WTC11 (cell line): ENCODE data around the gene PUS1. TPM values are rescaled to one million over a fixed set of nuclear protein-coding genes. Genes with fewer than 3 reads are reported as not detected.

Source experiments
- AFF4 ChIP-seq: sonication (generic); formaldehyde crosslinking; IDR thresholded peaks from 2 replicates; pipeline ENCODE4 v1.8.1; 2023; ENCODE audit warnings: mild to moderate bottlenecking, missing genetic modification reagents, borderline replicate concordance
- ARID4B ChIP-seq: sonication (generic); formaldehyde crosslinking; IDR thresholded peaks from 2 replicates; pipeline ENCODE4 v1.8.0; 2023; ENCODE audit warnings: missing genetic modification reagents, mild to moderate bottlenecking, borderline replicate concordance
- ATF1 ChIP-seq: sonication (generic); formaldehyde crosslinking; IDR thresholded peaks from 2 replicates; pipeline ENCODE4 v1.8.1; 2023; ENCODE audit warnings: mild to moderate bottlenecking, moderate library complexity, missing genetic modification reagents
- CREM ChIP-seq: sonication (generic); formaldehyde crosslinking; IDR thresholded peaks from 2 replicates; pipeline ENCODE4 v1.8.1; 2022; ENCODE audit warnings: mild to moderate bottlenecking, missing genetic modification reagents, moderate library complexity
- E2F5 ChIP-seq: sonication (generic); formaldehyde crosslinking; IDR thresholded peaks from 2 replicates; pipeline ENCODE4 v1.8.1; 2022; ENCODE audit warnings: mild to moderate bottlenecking, moderate library complexity, missing genetic modification reagents
- ELF4 ChIP-seq: sonication (generic); formaldehyde crosslinking; IDR thresholded peaks from 2 replicates; pipeline ENCODE4 v1.8.1; 2022; ENCODE audit warnings: low read depth, mild to moderate bottlenecking, moderate library complexity, missing genetic modification reagents
- ERG ChIP-seq: fragments of 250-450 bp; sonication (Bioruptor Pico); IDR thresholded peaks from 2 replicates; pipeline ENCODE4 v1.8.0; 2021; ENCODE audit warnings: mild to moderate bottlenecking
- ETV6 ChIP-seq: sonication (generic); formaldehyde crosslinking; IDR thresholded peaks from 2 replicates; pipeline ENCODE4 v1.8.1; 2022; ENCODE audit warnings: mild to moderate bottlenecking, missing genetic modification reagents
- FOXK1 ChIP-seq: sonication (generic); formaldehyde crosslinking; IDR thresholded peaks from 2 replicates; pipeline ENCODE4 v1.8.0; 2022; ENCODE audit warnings: mild to moderate bottlenecking, moderate library complexity, missing genetic modification reagents
- FOXP4 ChIP-seq: sonication (generic); formaldehyde crosslinking; IDR thresholded peaks from 2 replicates; pipeline ENCODE4 v1.8.0; 2022; ENCODE audit warnings: mild to moderate bottlenecking, missing genetic modification reagents
- GABPB1 ChIP-seq: sonication (generic); formaldehyde crosslinking; IDR thresholded peaks from 2 replicates; pipeline ENCODE4 v1.8.1; 2023; ENCODE audit warnings: mild to moderate bottlenecking, missing genetic modification reagents
- GRHL2 ChIP-seq: fragments of 250-450 bp; sonication (Bioruptor Pico); IDR thresholded peaks from 2 replicates; pipeline ENCODE4 v1.8.0; 2022; ENCODE audit warnings: mild to moderate bottlenecking, moderate library complexity; ENCODE audit not compliant: insufficient replicate concordance, severe bottlenecking
- GTF2I ChIP-seq: fragments of 250-450 bp; sonication (Bioruptor Pico); conservative IDR thresholded peaks from 2 replicates; pipeline ENCODE4 v1.4.0; 2021; ENCODE audit warnings: mild to moderate bottlenecking
- HMGA2 ChIP-seq: fragments of 250-450 bp; sonication (Bioruptor Pico); IDR thresholded peaks from 2 replicates; pipeline ENCODE4 v1.4.0; 2021; ENCODE audit warnings: mild to moderate bottlenecking, moderate library complexity
- NFE2L1 ChIP-seq: sonication (generic); formaldehyde crosslinking; IDR thresholded peaks from 2 replicates; pipeline ENCODE4 v1.8.1; 2023; ENCODE audit warnings: missing genetic modification reagents
- PRRX2 ChIP-seq: fragments of 250-450 bp; sonication (Bioruptor Pico); IDR thresholded peaks from 2 replicates; pipeline ENCODE4 v1.8.0; 2021; ENCODE audit warnings: mild to moderate bottlenecking
- TEAD1 ChIP-seq: sonication (generic); formaldehyde crosslinking; IDR thresholded peaks from 2 replicates; pipeline ENCODE4 v1.8.0; 2022; ENCODE audit warnings: mild to moderate bottlenecking, missing genetic modification reagents
- TEAD4 ChIP-seq: sonication (generic); formaldehyde crosslinking; IDR thresholded peaks from 2 replicates; pipeline ENCODE4 v1.8.0; 2022; ENCODE audit warnings: mild to moderate bottlenecking, missing genetic modification reagents
- USF1 ChIP-seq: sonication (generic); formaldehyde crosslinking; IDR thresholded peaks from 2 replicates; pipeline ENCODE4 v1.8.0; 2022; ENCODE audit warnings: mild to moderate bottlenecking, missing genetic modification reagents
- ZNF121 ChIP-seq: sonication (generic); formaldehyde crosslinking; IDR thresholded peaks from 2 replicates; pipeline ENCODE4 v1.8.0; 2023; ENCODE audit warnings: missing genetic modification reagents
- ZNF138 ChIP-seq: sonication (generic); formaldehyde crosslinking; conservative IDR thresholded peaks from 2 replicates; pipeline ENCODE4 v1.8.1; 2022; ENCODE audit warnings: mild to moderate bottlenecking, moderate library complexity, missing genetic modification reagents
- ZNF317 ChIP-seq: sonication (generic); formaldehyde crosslinking; IDR thresholded peaks from 2 replicates; pipeline ENCODE4 v1.8.1; 2023; ENCODE audit warnings: low read depth, mild to moderate bottlenecking, moderate library complexity, missing genetic modification reagents, borderline replicate concordance
- ZNF512 ChIP-seq: sonication (generic); formaldehyde crosslinking; IDR thresholded peaks from 2 replicates; pipeline ENCODE4 v1.8.1; 2022; ENCODE audit warnings: missing genetic modification reagents, borderline replicate concordance
- total RNA-seq: library from RNA; stranded (reverse); gene quantifications from 3 replicates; pipeline ENCODE4 v1.2.3, GENCODE V29; 2021

PUS1 gene
- total RNA-seq, 1 experiment from 2014 or later: 97.4 TPM

- TF ChIP-seq ERG (CRISPR knock-in tag) (no peak), GRHL2 (CRISPR knock-in tag) (no peak), FOXP4 (CRISPR knock-in tag) (no peak; the same call in 1 of the 2 replicates), ZNF121 (CRISPR knock-in tag) (peak; percentile 91), AFF4 (no peak), ATF1 (CRISPR knock-in tag) (no peak), TEAD1 (CRISPR knock-in tag) (no peak), USF1 (peak; percentile 40; the same call in 1 of the 2 replicates), ZNF512 (CRISPR knock-in tag) (no peak), TEAD4 (0 out of 2 replicates have a peak, but pooled peaks have one; percentile 34), CREM (CRISPR knock-in tag) (0 out of 2 replicates have a peak, but pooled peaks have one; percentile 69), PRRX2 (CRISPR knock-in tag) (no peak), ELF4 (CRISPR knock-in tag) (no peak), ARID4B (CRISPR knock-in tag) (peak; percentile 59; the same call in 1 of the 2 replicates), NFE2L1 (CRISPR knock-in tag) (peak; percentile 78), ZNF317 (no peak), FOXK1 (peak; percentile 99), ETV6 (CRISPR knock-in tag) (no peak), HMGA2 (CRISPR knock-in tag) (no peak), GTF2I (CRISPR knock-in tag) (no peak), GABPB1 (CRISPR knock-in tag) (peak; percentile 77), ZNF138 (no peak), E2F5 (CRISPR knock-in tag) (peak; percentile 32; the same call in 1 of the 2 replicates)
These were observed 32.8 kb upstream of the PUS1 start (continued) for GRCh38 chr12:131896080-131896810.
